ENCODE data around the gene PPP4R1.

GRCh38 chr18:9659499-9660375 is 45.4 kb upstream of the PPP4R1 start:
- TF ChIP-seq CTCF (IDR thresholded peaks at IDR 0.05) = no peak
- no peak for TF ChIP-seq POLR2A (IDR thresholded peaks at IDR 0.05)

Data from esophagus squamous epithelium (tissue), 4 donors.